Measurements from ENCODE around the gene PLEK2. TPM values are rescaled to one million over a fixed set of nuclear protein-coding genes. Genes with fewer than 3 reads are reported as not detected.
"Not testable (repeated sequence)": the region's sequence is repeated elsewhere in the genome, so short reads cannot be mapped to it uniquely, and the experiment has no call there.

Gene PLEK2
- total and polyA plus RNA-seq, 2 donors (not counting 1 experiment from before 2014, with no cell fraction given): 0.17 to 1.1 TPM

GRCh38 chr14:67343601-67344230, 68.2 kb downstream of the PLEK2 start:
- no peaks in the 10 kb centered on the region for H3K9me3 ChIP-seq (ENCODE audit: control insufficient read depth, insufficient read depth, low read depth, low read length)
- no peak overlapping the region for H3K9ac ChIP-seq (ENCODE audit: insufficient read depth, low read length)
- H4K20me1 ChIP-seq (ENCODE audit: control insufficient read depth, extremely low read depth, insufficient read depth, low read length): no peaks in the 10 kb centered on the region
- no peak overlapping the region for H2AFZ ChIP-seq (ENCODE audit: low read length)
- H3K27me3 ChIP-seq (ENCODE audit: control insufficient read depth, insufficient read depth, low read length): no peaks in the 10 kb centered on the region
- no peaks in the 10 kb centered on the region for H3K4me1 ChIP-seq (ENCODE audit: control insufficient read depth, extremely low read depth, insufficient read depth, low read length)
- DNase-seq (ENCODE audit: low read depth in 2 of 2): peak in 1 of 2 donors; percentile 7
- H3K4me3 ChIP-seq (replicated peaks in 1 of 4; ENCODE audit: control extremely low read depth in 1 of 4, insufficient read depth in 1 of 4, low read depth in 3 of 4, low read length in 4 of 4): no peak overlapping the region
- H3K4me2 ChIP-seq (ENCODE audit: extremely low read depth, insufficient read depth, low read length): no peak overlapping the region
- no peaks in the 10 kb centered on the region for H3K79me2 ChIP-seq (ENCODE audit: control insufficient read depth, insufficient read depth, low read length)
- no peak overlapping the region for H3K27ac ChIP-seq (ENCODE audit: insufficient read depth, low read length)
- no peak for TF ChIP-seq EZH2 (IDR thresholded peaks at IDR 0.05; ENCODE audit: low read length, missing control alignments)
- TF ChIP-seq CTCF (conservative IDR thresholded peaks at IDR 0.05 in 1 of 2, IDR thresholded peaks at IDR 0.05 in 1 of 2; ENCODE audit: low read depth in 1 of 2, low read length in 2 of 2): no peak
- peaks cover 8% of the 10 kb centered on the region for H3K36me3 ChIP-seq (ENCODE audit: control insufficient read depth, insufficient read depth, low read length)

- peaks cover 12% of the 10 kb centered on the region for H3K36me3 ChIP-seq (ENCODE audit: control insufficient read depth, insufficient read depth, low read length)
- not testable (repeated sequence) for H2AFZ ChIP-seq (ENCODE audit: low read length)
Observed at GRCh38 chr14:67341231-67341630, 70.7 kb downstream of the PLEK2 start.

More at GRCh38 chr14:67341231-67341630, 70.7 kb downstream of the PLEK2 start:
- H3K27me3 ChIP-seq (ENCODE audit: control insufficient read depth, insufficient read depth, low read length); H3K9me3 ChIP-seq (ENCODE audit: control insufficient read depth, insufficient read depth, low read depth, low read length); DNase-seq (ENCODE audit: low read depth in 2 of 2); H3K4me2 ChIP-seq (ENCODE audit: extremely low read depth, insufficient read depth, low read length); H3K79me2 ChIP-seq (ENCODE audit: control insufficient read depth, insufficient read depth, low read length); H3K4me3 ChIP-seq (replicated peaks in 1 of 4; ENCODE audit: control extremely low read depth in 1 of 4, insufficient read depth in 1 of 4, low read depth in 3 of 4, low read length in 4 of 4); H3K4me1 ChIP-seq (ENCODE audit: control insufficient read depth, extremely low read depth, insufficient read depth, low read length); H3K27ac ChIP-seq (ENCODE audit: insufficient read depth, low read length); H3K9ac ChIP-seq (ENCODE audit: insufficient read depth, low read length); H4K20me1 ChIP-seq (ENCODE audit: control insufficient read depth, extremely low read depth, insufficient read depth, low read length): not testable (repeated sequence)

Other genes with a start within 250 kb of the PLEK2 start
- under 0.01 TPM in 1 of 2 replicates, not detected in the other for gene GARIN2, start 222.7 kb downstream of the PLEK2 start, total RNA-seq
- not detected in 2 replicates for gene GARIN2, start 222.7 kb downstream of the PLEK2 start, polyA plus RNA-seq
- gene PALS1, start 170.7 kb downstream of the PLEK2 start, total RNA-seq: 17.7 and 32.0 TPM in 2 replicates
- gene PALS1, start 170.7 kb downstream of the PLEK2 start, polyA plus RNA-seq: 24.9 and 25.6 TPM in 2 replicates
- gene ATP6V1D, start 52.4 kb downstream of the PLEK2 start, total RNA-seq: 95.5 and 120 TPM in 2 replicates
- gene ATP6V1D, start 52.4 kb downstream of the PLEK2 start, polyA plus RNA-seq: 90.0 and 91.5 TPM in 2 replicates
- 152 and 180 TPM in 2 replicates for gene EIF2S1, start 51.8 kb downstream of the PLEK2 start, total RNA-seq
- gene EIF2S1, start 51.8 kb downstream of the PLEK2 start, polyA plus RNA-seq: 182 and 222 TPM in 2 replicates
- gene TMEM229B, start 76.6 kb upstream of the PLEK2 start, total RNA-seq: 0.77 and 0.99 TPM in 2 replicates
- 0.26 and 0.68 TPM in 2 replicates for gene TMEM229B, start 76.6 kb upstream of the PLEK2 start, polyA plus RNA-seq
- gene PLEKHH1, start 121.1 kb upstream of the PLEK2 start, total RNA-seq: 0.33 and 0.77 TPM in 2 replicates
- gene PLEKHH1, start 121.1 kb upstream of the PLEK2 start, polyA plus RNA-seq: 0.10 and 0.71 TPM in 2 replicates
- 12.7 and 20.8 TPM in 2 replicates for gene PIGH, start 188.1 kb upstream of the PLEK2 start, total RNA-seq
- 14.2 and 15.6 TPM in 2 replicates for gene PIGH, start 188.1 kb upstream of the PLEK2 start, polyA plus RNA-seq
- 2.3 and 8.4 TPM in 2 replicates for gene ARG2, start 207.8 kb upstream of the PLEK2 start, total RNA-seq
- gene ARG2, start 207.8 kb upstream of the PLEK2 start, polyA plus RNA-seq: 1.9 and 3.2 TPM in 2 replicates

Data from fibroblast of lung (primary cell).